ENCODE results near the gene ENO4. TPM values are rescaled to one million over a fixed set of nuclear protein-coding genes. Genes with fewer than 3 reads are reported as not detected.

Gene ENO4
- total and polyA plus RNA-seq, 2 donors from 2014 or later, result 0.52 to 1.2 TPM

GRCh38 chr10:116808706-116809105 lies 40.6 kb upstream of the ENO4 start:
- H3K27ac ChIP-seq (ENCODE audit: low read depth in 2 of 2, low read length in 2 of 2), result no peak overlapping the region
- no peaks in the 10 kb centered on the region for H3K27me3 ChIP-seq (ENCODE audit: control insufficient read depth, insufficient read depth, low read length)
- intact Hi-C loops (cut with DNase I), result no loop called here
- DNase-seq (no peak), FAIRE-seq (no peak)
- H3K4me1 ChIP-seq (ENCODE audit: control insufficient read depth in 2 of 3, insufficient read depth in 2 of 3, low read depth in 1 of 3, low read length in 3 of 3), result no peaks in the 10 kb centered on the region
- no peak overlapping the region for H3K4me3 ChIP-seq (ENCODE audit: low read length in 3 of 3)
- no peak overlapping the region for H3K9ac ChIP-seq (ENCODE audit: low read length in 3 of 3)
- no peak for TF ChIP-seq CTCF (IDR thresholded peaks at IDR 0.05; ENCODE audit: borderline replicate concordance, extremely low read depth, insufficient read depth)
- no peaks in the 10 kb centered on the region for H3K36me3 ChIP-seq (ENCODE audit: control insufficient read depth in 2 of 3, insufficient read depth in 3 of 3, low read length in 3 of 3)
- no peaks in the 10 kb centered on the region for H3K9me3 ChIP-seq (ENCODE audit: control insufficient read depth in 2 of 3, insufficient read depth in 1 of 3, low read length in 3 of 3)

GRCh38 chr10:116809483-116810119 lies 39.7 kb upstream of the ENO4 start:
- intact Hi-C loops (cut with DNase I), result no loop called here
- no peak for FAIRE-seq

GRCh38 chr10:116810120-116810500 lies 39.2 kb upstream of the ENO4 start:
- Histone ChIP-seq H3K9ac (ENCODE audit: low read length in 3 of 3) (no peak overlapping the region), H3K4me1 (ENCODE audit: control insufficient read depth in 2 of 3, insufficient read depth in 2 of 3, low read depth in 1 of 3, low read length in 3 of 3) (no peaks in the 10 kb centered on the region), H3K27ac (ENCODE audit: low read depth in 2 of 2, low read length in 2 of 2) (no peak overlapping the region), H3K27me3 (ENCODE audit: control insufficient read depth, insufficient read depth, low read length) (no peaks in the 10 kb centered on the region), H3K36me3 (ENCODE audit: control insufficient read depth in 2 of 3, insufficient read depth in 3 of 3, low read length in 3 of 3) (no peaks in the 10 kb centered on the region), H3K4me3 (ENCODE audit: low read length in 3 of 3) (no peak overlapping the region), H3K9me3 (ENCODE audit: control insufficient read depth in 2 of 3, insufficient read depth in 1 of 3, low read length in 3 of 3) (no peaks in the 10 kb centered on the region)
- DNase-seq (no peak), FAIRE-seq (no peak)
- no peak for TF ChIP-seq CTCF (IDR thresholded peaks at IDR 0.05; ENCODE audit: borderline replicate concordance, extremely low read depth, insufficient read depth)
- intact Hi-C loops (cut with DNase I), result no loop called here

More at GRCh38 chr10:116809483-116810119, 39.7 kb upstream of the ENO4 start:
- Histone ChIP-seq H3K27ac (ENCODE audit: low read depth in 2 of 2, low read length in 2 of 2) (no peak overlapping the region), H3K36me3 (ENCODE audit: control insufficient read depth in 2 of 3, insufficient read depth in 3 of 3, low read length in 3 of 3) (no peaks in the 10 kb centered on the region), H3K27me3 (ENCODE audit: control insufficient read depth, insufficient read depth, low read length) (no peaks in the 10 kb centered on the region), H3K4me1 (ENCODE audit: control insufficient read depth in 2 of 3, insufficient read depth in 2 of 3, low read depth in 1 of 3, low read length in 3 of 3) (no peaks in the 10 kb centered on the region), H3K9ac (ENCODE audit: low read length in 3 of 3) (no peak overlapping the region), H3K9me3 (ENCODE audit: control insufficient read depth in 2 of 3, insufficient read depth in 1 of 3, low read length in 3 of 3) (no peaks in the 10 kb centered on the region), H3K4me3 (ENCODE audit: low read length in 3 of 3) (no peak overlapping the region)
- TF ChIP-seq CTCF (IDR thresholded peaks at IDR 0.05; ENCODE audit: borderline replicate concordance, extremely low read depth, insufficient read depth), result no peak
- DNase-seq, result peak in 2 of 5 donors; percentile 25 to 34

GRCh38 chr10:116810895-116811294 lies 38.4 kb upstream of the ENO4 start:
- H3K4me1 ChIP-seq (ENCODE audit: control insufficient read depth in 2 of 3, insufficient read depth in 2 of 3, low read depth in 1 of 3, low read length in 3 of 3), result no peaks in the 10 kb centered on the region
- no peak for TF ChIP-seq CTCF (IDR thresholded peaks at IDR 0.05; ENCODE audit: borderline replicate concordance, extremely low read depth, insufficient read depth)
- no peaks in the 10 kb centered on the region for H3K9me3 ChIP-seq (ENCODE audit: control insufficient read depth in 2 of 3, insufficient read depth in 1 of 3, low read length in 3 of 3)
- DNase-seq (no peak), FAIRE-seq (no peak)
- no peak overlapping the region for H3K9ac ChIP-seq (ENCODE audit: low read length in 3 of 3)
- H3K27me3 ChIP-seq (ENCODE audit: control insufficient read depth, insufficient read depth, low read length), result no peaks in the 10 kb centered on the region
- H3K36me3 ChIP-seq (ENCODE audit: control insufficient read depth in 2 of 3, insufficient read depth in 3 of 3, low read length in 3 of 3), result no peaks in the 10 kb centered on the region
- no peak overlapping the region for H3K27ac ChIP-seq (ENCODE audit: low read depth in 2 of 2, low read length in 2 of 2)
- H3K4me3 ChIP-seq (ENCODE audit: low read length in 3 of 3), result no peak overlapping the region
- intact Hi-C loops (cut with DNase I), result no loop called here

All from kidney (tissue), 14 donors.